HCT116 (cell line): ENCODE data around the gene PLK1.

Source experiments
- EZH2phosphoT487 ChIP-seq: fragments of 200-600 bp; IDR thresholded peaks from 2 replicates; pipeline ENCODE4 v1.6.1; 2018; ENCODE audit warnings: antibody characterized with exemption, borderline replicate concordance
- JUND ChIP-seq: IDR thresholded peaks from 2 replicates; pipeline ENCODE4 v1.6.1; 2012
- POLR2A ChIP-seq: IDR thresholded peaks from 2 replicates; pipeline ENCODE4 v1.7.0; 2011; ENCODE audit warnings: borderline replicate concordance; ENCODE audit not compliant: insufficient read depth, insufficient read length; ENCODE audit errors: extremely low read depth
- SP1 ChIP-seq: IDR thresholded peaks from 2 replicates; pipeline ENCODE4 v1.6.1; 2012; ENCODE audit warnings: low read depth
- TF ChIP-seq, protein P1 (sequence below), 3 experiments: fragments of 200-600 bp in 1 of 3; sonication (generic) in 1 of 3; IDR thresholded peaks in 2 of 3; conservative IDR thresholded peaks in 1 of 3; 2 replicates each; pipeline ENCODE4 v1.5.1; 2012 to 2017; ENCODE audit warnings: low read depth in 2 of 3, low read length in 2 of 3, antibody characterized with exemption in 1 of 3, borderline replicate concordance in 1 of 3, control low read depth in 1 of 3, mild to moderate bottlenecking in 1 of 3, mixed read lengths in 1 of 3, mixed run types in 1 of 3, moderate library complexity in 1 of 3; ENCODE audit not compliant: insufficient read depth in 1 of 3
- TF ChIP-seq, protein P2 (sequence below): IDR thresholded peaks from 2 replicates; pipeline ENCODE4 v1.6.1; 2012

DNA sequence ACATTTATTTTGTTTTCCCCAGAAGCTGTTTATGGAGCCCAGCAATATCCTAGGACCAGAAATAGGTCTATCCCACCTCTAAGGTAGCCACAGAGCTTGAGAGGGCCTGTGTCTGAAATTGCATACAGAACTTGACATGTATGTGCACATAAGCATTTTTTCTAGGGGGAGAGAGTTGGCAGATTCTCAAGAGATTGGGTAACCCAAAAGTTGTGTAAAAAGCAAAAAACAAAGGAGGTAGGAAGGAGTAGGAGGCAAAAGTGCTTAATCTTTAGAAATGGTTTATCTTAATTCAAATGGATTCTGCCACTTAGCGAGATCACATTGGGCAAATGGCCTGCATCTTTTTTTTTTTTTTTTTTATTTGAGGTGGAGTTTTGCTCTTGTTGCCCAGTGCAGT lies 3.5 kb downstream of the PLK1 start:
- TF ChIP-seq, protein P1, sequence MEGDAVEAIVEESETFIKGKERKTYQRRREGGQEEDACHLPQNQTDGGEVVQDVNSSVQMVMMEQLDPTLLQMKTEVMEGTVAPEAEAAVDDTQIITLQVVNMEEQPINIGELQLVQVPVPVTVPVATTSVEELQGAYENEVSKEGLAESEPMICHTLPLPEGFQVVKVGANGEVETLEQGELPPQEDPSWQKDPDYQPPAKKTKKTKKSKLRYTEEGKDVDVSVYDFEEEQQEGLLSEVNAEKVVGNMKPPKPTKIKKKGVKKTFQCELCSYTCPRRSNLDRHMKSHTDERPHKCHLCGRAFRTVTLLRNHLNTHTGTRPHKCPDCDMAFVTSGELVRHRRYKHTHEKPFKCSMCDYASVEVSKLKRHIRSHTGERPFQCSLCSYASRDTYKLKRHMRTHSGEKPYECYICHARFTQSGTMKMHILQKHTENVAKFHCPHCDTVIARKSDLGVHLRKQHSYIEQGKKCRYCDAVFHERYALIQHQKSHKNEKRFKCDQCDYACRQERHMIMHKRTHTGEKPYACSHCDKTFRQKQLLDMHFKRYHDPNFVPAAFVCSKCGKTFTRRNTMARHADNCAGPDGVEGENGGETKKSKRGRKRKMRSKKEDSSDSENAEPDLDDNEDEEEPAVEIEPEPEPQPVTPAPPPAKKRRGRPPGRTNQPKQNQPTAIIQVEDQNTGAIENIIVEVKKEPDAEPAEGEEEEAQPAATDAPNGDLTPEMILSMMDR (IDR thresholded peaks at IDR 0.05 in 2 of 3, conservative IDR thresholded peaks at IDR 0.05 in 1 of 3; ENCODE audit: borderline replicate concordance in 1 of 3, insufficient read depth in 1 of 3, low read depth in 2 of 3, low read length in 2 of 3), result no peak
- TF ChIP-seq, protein P2, sequence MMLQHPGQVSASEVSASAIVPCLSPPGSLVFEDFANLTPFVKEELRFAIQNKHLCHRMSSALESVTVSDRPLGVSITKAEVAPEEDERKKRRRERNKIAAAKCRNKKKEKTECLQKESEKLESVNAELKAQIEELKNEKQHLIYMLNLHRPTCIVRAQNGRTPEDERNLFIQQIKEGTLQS, result no peak
- no peak for TF ChIP-seq SP1
- no peak for TF ChIP-seq EZH2phosphoT487
- no peak for TF ChIP-seq POLR2A
- TF ChIP-seq JUND, result no peak
